DLD1 (cell line): ENCODE measurements around the gene BANF1.

Experiments used
- in situ Hi-C: cut with HindIII; loops from 2 replicates; pipeline ENCODE4 v1.10.0; 2017; ENCODE audit warnings: low sequenced_read_pairs

BANF1 gene

GRCh38 chr11:66036334-66036710 lies 34.0 kb downstream of the BANF1 start:
- in situ Hi-C loops: no loop called here

GRCh38 chr11:66037327-66037726 lies 35.0 kb downstream of the BANF1 start:
- in situ Hi-C loops: no loop called here

- in situ Hi-C loops: no loop called here
Observed at GRCh38 chr11:66039765-66040164, 37.5 kb downstream of the BANF1 start.

GRCh38 chr11:66042227-66042995 lies 40.1 kb downstream of the BANF1 start:
- in situ Hi-C loops: no loop called here

- in situ Hi-C loops: no loop called here
Observed at GRCh38 chr11:66042996-66043906, 40.9 kb downstream of the BANF1 start.

- in situ Hi-C loops: no loop called here
Observed at GRCh38 chr11:66044757-66045156, 42.5 kb downstream of the BANF1 start.

- in situ Hi-C loops: no loop called here
Observed at GRCh38 chr11:66045177-66045639, 42.9 kb downstream of the BANF1 start.

GRCh38 chr11:66046901-66047300 lies 44.6 kb downstream of the BANF1 start:
- in situ Hi-C loops: no loop called here

- in situ Hi-C loops: no loop called here
Observed at GRCh38 chr11:66047541-66048365, 45.5 kb downstream of the BANF1 start.

- in situ Hi-C loops: no loop called here
Observed at GRCh38 chr11:66048547-66049323, 46.4 kb downstream of the BANF1 start, which contains the start of gene GAL3ST3. GAL3ST3 (minus strand) TSS chr11:66049161; CDS start chr11:66045415, 3,746 bp downstream.

GRCh38 chr11:66050581-66051231 lies 48.4 kb downstream of the BANF1 start:
- in situ Hi-C loops: no loop called here

- in situ Hi-C loops: no loop called here
Observed at GRCh38 chr11:66051371-66051765, 49.1 kb downstream of the BANF1 start.

GRCh38 chr11:66051766-66052663 lies 49.7 kb downstream of the BANF1 start, which contains the start of gene SF3B2:
SF3B2 (plus strand) TSS chr11:66052364; CDS start chr11:66052385, 21 bp downstream.
- in situ Hi-C loops: no loop called here

- in situ Hi-C loops: no loop called here
Observed at GRCh38 chr11:66052664-66052982, 50.3 kb downstream of the BANF1 start.
